NCI-H226 (cell line): ENCODE data around the gene GATAD2A.

Experiments
- DNase-seq: peaks from one replicate; pipeline ENCODE4 v3.0.0-alpha.2; 2015

Gene GATAD2A

DNA sequence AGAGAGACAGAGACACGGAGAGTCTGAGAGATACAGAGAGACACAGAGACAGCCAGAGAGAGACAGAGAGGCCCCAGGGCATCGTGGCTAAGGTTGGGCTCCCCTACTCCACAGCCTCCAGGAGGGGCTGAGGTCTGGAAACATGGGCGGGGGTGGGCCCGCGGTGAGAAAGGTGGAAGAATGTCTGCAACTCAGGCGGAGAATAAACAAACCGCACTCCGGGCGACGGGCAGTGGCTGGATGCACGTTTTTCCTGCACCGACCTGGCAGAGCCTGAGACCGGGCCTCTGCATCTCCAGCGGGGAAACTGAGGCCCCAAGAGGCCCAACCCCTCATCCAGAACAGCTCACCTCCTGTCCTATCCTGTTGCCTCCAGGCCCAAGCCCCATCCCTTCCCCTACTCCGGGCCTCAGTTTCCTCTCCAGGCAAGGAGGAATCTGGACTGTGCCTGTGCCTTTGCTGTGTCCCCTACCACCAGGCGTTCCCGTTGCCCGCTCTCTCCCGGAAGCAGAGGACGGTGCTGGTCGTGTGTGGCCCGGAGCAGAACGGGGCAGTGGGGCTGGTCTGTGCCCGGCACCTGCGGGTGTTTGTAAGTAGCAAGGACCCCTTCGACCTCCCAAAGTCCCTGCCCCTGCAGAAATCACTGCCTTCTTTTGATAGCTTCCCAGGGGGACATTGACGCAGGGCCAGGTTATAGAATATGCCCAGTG is 129.2 kb downstream of the GATAD2A start:
- DNase-seq: no peak

DNA sequence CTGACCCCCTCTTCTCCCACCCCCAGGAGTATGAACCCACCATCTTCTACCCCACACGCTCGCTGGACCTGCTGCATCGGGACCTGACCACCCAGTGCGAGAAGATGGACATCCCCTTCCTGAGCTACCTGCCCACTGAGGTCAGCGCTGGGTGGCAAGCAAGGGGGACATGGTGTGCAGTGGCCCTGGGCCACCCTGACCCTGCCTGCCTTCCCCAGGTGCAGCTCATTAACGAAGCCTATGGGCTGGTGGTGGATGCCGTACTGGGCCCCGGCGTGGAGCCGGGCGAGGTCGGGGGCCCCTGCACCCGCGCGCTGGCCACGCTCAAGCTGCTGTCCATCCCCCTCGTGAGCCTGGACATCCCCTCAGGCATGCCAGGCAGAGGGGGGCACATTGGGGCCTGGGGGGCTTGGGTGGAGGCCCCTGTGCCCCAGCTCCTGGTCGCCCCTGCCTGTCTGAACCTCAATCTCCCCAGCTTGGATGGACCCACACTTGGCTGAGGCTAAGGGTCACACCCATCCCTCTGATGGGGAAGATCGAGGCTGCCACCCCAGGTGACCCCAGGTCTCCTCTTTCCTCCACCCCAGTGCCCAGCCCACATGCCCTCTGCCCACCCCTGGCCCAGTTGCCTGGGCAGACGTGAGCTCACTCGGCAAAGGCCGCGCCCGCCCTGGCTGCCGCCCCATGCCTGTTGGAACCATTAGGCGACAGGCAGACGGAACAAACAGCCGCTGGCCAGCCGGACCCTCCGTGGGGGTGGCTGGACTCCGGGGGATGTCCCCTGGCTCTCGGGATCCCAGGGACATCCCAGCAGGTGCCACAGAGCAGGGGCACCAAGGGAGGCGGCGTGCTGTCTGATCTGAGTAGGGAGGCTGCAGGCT is 130.1 kb downstream of the GATAD2A start:
- DNase-seq: no peak

- no peak for DNase-seq
Measured at GRCh38 chr19:19537075-19538048, 131.9 kb downstream of the GATAD2A start.

- no peak for DNase-seq
Measured at GRCh38 chr19:19538061-19538784, 132.7 kb downstream of the GATAD2A start, which contains the start of gene CILP2. CILP2 (plus strand) TSS chr19:19538265; CDS start chr19:19538350, 85 bp downstream.

- no peak for DNase-seq
Measured at GRCh38 chr19:19538785-19539166, 133.3 kb downstream of the GATAD2A start.

GRCh38 chr19:19539698-19540063 is 134.2 kb downstream of the GATAD2A start:
- DNase-seq: no peak

DNA sequence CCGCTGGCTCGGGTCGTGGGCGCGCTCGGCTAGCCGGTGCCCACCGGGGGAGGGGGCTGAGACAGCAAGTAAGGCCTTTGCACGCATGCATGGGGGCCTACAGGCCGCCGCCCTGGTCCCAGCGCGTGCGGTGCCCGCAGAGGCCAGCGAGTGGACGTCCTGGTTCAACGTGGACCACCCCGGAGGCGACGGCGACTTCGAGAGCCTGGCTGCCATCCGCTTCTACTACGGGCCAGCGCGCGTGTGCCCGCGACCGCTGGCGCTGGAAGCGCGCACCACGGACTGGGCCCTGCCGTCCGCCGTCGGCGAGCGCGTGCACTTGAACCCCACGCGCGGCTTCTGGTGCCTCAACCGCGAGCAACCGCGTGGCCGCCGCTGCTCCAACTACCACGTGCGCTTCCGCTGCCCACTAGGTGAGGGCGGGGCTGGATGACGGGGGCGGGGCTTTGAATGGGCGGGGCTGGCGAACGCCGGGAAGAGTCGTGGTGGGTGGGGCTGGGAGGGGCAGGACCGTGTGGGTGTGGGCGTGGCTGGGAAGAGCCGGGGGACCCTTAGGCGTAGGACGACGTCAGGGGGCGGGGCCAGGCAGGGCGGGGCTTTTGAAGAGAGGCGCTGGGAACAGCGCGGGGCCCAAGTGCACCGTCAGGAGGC is 134.7 kb downstream of the GATAD2A start:
- no peak for DNase-seq

DNA sequence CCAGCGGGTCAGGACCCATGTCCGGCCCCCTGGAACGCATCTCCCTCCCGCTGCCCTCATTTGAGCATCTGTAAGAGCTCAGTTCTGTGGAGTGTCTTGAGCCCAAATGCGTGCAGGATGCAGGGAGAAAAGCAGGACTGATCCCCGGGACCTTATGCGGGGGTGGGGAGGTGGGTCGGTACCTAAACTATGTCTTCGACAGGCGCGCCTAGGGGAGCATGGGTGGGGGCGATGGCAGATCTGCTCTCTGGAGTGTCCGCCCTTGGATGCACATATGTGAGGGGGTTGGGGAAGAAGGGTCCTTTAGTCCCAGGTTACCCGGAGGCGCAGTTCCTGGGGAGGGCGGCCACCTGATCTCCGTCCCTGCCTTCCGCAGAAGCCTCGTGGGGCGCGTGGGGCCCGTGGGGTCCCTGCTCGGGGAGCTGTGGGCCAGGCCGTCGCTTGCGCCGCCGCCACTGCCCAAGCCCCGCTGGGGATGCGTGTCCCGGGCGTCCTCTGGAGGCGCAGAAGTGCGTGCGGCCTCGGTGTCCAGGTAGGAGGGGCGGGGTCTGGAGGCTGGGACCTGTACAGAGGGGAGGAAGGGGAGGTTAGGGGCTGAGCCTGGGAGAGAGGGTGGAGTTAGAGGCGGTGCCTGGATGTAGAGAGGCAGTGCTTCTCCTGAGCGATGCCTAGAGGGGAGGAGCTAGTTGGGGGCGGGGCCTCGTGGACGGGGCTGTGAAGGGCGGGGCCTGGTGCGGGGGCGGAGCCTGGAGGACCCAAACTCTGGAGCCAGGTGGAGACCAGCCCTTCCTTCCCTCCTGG is 135.4 kb downstream of the GATAD2A start:
- no peak for DNase-seq

GRCh38 chr19:19541616-19542015 is 136.1 kb downstream of the GATAD2A start:
- DNase-seq: no peak

DNA sequence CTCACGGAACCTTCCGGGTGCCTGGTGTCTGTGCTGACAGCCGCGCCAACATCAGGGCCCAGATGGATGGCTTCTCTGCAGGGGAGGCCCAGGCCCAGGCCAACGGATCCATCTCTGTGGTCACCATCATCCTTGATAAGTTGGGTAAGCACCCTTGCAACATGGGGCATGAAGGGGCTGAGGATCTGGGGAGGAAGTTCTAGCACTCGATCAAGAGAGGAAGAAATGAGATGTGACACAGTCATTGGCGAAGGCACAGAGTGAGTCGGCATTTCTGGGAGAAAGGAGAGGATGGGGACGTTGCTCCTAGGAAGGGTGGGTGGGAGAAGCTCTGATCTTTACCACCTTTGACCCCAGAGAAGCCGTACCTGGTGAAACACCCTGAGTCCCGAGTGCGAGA is 137.0 kb downstream of the GATAD2A start:
- no peak for DNase-seq

GRCh38 chr19:19543101-19543500 is 137.6 kb downstream of the GATAD2A start:
- no peak for DNase-seq

DNA sequence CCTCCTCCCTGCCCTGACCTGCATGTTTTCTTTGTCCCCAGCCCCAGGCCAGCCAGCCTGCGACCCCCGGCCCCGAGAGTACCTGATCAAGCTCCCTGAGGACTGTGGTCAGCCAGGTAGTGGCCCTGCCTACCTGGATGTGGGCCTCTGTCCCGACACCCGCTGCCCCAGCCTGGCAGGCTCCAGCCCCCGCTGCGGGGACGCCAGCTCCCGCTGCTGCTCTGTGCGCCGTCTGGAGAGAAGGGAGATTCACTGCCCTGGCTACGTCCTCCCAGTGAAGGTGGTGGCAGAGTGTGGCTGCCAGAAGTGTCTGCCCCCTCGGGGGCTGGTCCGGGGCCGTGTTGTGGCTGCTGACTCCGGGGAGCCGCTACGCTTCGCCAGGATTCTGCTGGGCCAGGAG is 138.2 kb downstream of the GATAD2A start:
- no peak for DNase-seq

- no peak for DNase-seq
Measured at GRCh38 chr19:19544257-19544953, 138.9 kb downstream of the GATAD2A start.

GRCh38 chr19:19544954-19545591 is 139.6 kb downstream of the GATAD2A start:
- no peak for DNase-seq

- no peak for DNase-seq
Measured at GRCh38 chr19:19545707-19546106, 140.2 kb downstream of the GATAD2A start.

DNA sequence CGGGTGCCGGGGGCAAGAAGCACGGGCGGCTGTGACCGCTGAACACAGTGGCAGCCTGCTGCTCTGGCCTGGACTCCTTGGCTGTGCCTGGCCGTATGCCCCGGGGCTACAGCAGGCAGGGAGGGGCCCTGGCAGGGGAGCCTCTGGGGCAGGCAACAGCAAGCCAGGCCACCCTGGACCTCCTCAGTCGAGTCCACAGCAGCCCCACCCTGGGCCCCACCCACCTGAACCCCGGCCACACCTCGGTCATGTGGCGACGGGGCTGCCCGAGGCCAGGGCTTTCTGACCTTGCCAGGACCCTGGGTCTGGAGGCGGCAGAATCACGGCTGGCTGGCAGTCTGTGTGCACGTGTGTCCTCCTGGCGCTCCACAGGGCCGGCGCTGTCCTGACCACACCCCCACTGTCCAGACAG is 141.3 kb downstream of the GATAD2A start:
- DNase-seq: no peak

DNA sequence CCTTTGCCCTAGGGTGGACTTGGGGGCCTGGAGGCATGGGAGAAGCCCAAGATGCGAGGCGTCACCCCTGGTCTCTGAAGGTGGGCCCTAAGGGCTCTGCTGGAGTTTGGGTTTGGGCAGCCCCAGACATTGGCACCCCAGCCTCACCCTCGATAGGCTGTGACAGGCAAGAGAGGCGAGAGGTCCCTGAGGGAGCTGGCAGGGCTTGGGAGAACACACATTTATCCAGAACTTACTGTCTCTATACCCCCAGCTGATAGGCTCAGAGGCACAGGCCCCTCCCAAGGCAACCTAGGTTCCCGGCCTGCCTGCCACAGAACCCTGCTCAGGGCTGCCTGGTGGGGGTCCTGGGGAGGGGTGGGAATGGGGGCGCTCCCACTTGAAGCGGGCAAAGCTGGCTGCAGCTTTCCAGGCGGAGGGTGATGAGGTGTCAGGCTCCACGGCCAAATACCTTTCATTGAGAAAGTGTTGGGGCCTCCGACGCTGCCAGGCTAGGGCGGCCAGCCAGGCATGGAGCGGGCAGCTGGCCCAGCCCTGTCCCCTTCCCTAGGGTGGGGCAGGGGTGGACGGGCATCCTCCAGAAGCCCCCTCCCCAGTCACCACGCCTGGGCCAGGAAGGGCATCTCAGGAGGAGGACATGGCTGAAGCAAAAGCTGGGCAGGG is 142.3 kb downstream of the GATAD2A start:
- DNase-seq: no peak

- DNase-seq: no peak
Measured at GRCh38 chr19:19548915-19549759, 143.7 kb downstream of the GATAD2A start.
